Breast epithelium (tissue), 4 donors: Measurements from ENCODE around the gene MACROD2. TPM values are rescaled to one million over a fixed set of nuclear protein-coding genes. Genes with fewer than 3 reads are reported as not detected.

ENCODE experiments used
- DNase-seq, 2 donors: peaks; one replicate each; pipeline ENCODE4 v3.0.0-alpha.2; 2019; ENCODE audit warnings: low spot score in 2 of 2
- H3K27ac ChIP-seq, 2 donors: fragments of 200-600 bp; sonication (generic) in 1 of 2; one replicate each; pipeline ENCODE4 v1.5.1; 2016 to 2019; ENCODE audit warnings: mild to moderate bottlenecking in 1 of 2
- H3K27me3 ChIP-seq, 2 donors: fragments of 200-600 bp; sonication (generic) in 1 of 2; one replicate each; pipeline versions ENCODE4 v1.5.1 to v1.6.0; 2017 to 2019; ENCODE audit warnings: control low read depth in 1 of 2, mild to moderate bottlenecking in 1 of 2
- H3K36me3 ChIP-seq: fragments of 200-600 bp; one replicate; pipeline ENCODE4 v1.5.1; 2019
- H3K4me1 ChIP-seq, 2 donors: fragments of 200-600 bp; sonication (generic); one replicate each; pipeline ENCODE4 v1.5.1; 2016 to 2019; ENCODE audit warnings: control low read depth in 1 of 2
- H3K4me3 ChIP-seq, 3 donors: fragments of 200-600 bp; sonication (generic); 1 replicate in 2 of 3; 2 replicates in 1 of 3; pipeline ENCODE4 v1.5.1; 2016 to 2019; ENCODE audit warnings: mild to moderate bottlenecking in 3 of 3, moderate library complexity in 2 of 3
- H3K9me3 ChIP-seq, 2 donors: fragments of 200-600 bp; sonication (generic) in 1 of 2; one replicate each; pipeline ENCODE4 v1.5.1; 2016 to 2019; ENCODE audit warnings: control low read depth in 1 of 2
- CTCF ChIP-seq, 3 donors: fragments of 450-650 bp; IDR thresholded peaks; one replicate each; pipeline ENCODE4 v1.5.1; 2016 to 2017; ENCODE audit warnings: antibody characterized with exemption in 3 of 3, mild to moderate bottlenecking in 3 of 3, moderate library complexity in 3 of 3
- POLR2A ChIP-seq: fragments of 450-650 bp; IDR thresholded peaks from one replicate; pipeline ENCODE4 v1.6.1; 2016; ENCODE audit warnings: antibody characterized with exemption, mild to moderate bottlenecking, moderate library complexity
- POLR2AphosphoS5 ChIP-seq, 3 donors: sonication (generic); formaldehyde crosslinking; IDR thresholded peaks; one replicate each; pipeline ENCODE4 v1.6.1; 2017; ENCODE audit warnings: antibody characterized with exemption in 3 of 3
- intact Hi-C: fragments of 100-400 bp; cut with DNase I; formaldehyde crosslinking; loops from one replicate; pipeline ENCODE4 v1.15.1; 2023; ENCODE audit warnings: low total_unique reads
- total RNA-seq, 3 donors: library from RNA; depleted of rRNA; stranded (reverse); fragments of >200 nt; gene quantifications; one replicate each; pipeline ENCODE4 v1.1.0, GENCODE V29; 2016

The MACROD2 gene
- total RNA-seq, 3 donors from 2014 or later = 6.7 to 26.8 (median 8.8) TPM

GRCh38 chr20:15740046-15740775 lies 1744.9 kb downstream of the MACROD2 start:
- intact Hi-C loops = no loop called here
- no peak for TF ChIP-seq POLR2A
- TF ChIP-seq CTCF (IDR thresholded peaks at IDR 0.05) = no peak
- TF ChIP-seq POLR2AphosphoS5 (IDR thresholded peaks at IDR 0.05) = no peak
- no peak for DNase-seq
- Histone ChIP-seq H3K9me3 (no peaks in the 10 kb centered on the region), H3K36me3 (no peaks in the 10 kb centered on the region), H3K27ac (no peak overlapping the region), H3K4me1 (no peaks in the 10 kb centered on the region), H3K4me3 (no peak overlapping the region), H3K27me3 (no peaks in the 10 kb centered on the region)

- DNase-seq = no peak
- Histone ChIP-seq H3K4me1 (no peaks in the 10 kb centered on the region), H3K9me3 (no peaks in the 10 kb centered on the region), H3K36me3 (no peaks in the 10 kb centered on the region), H3K27me3 (no peaks in the 10 kb centered on the region), H3K4me3 (no peak overlapping the region), H3K27ac (no peak overlapping the region)
- TF ChIP-seq POLR2A (no peak), POLR2AphosphoS5 (IDR thresholded peaks at IDR 0.05) (no peak)
- intact Hi-C loops = no loop called here
Measured at GRCh38 chr20:15742087-15742486, 1746.8 kb downstream of the MACROD2 start.

- H3K9me3 ChIP-seq = peaks cover 0 to under 1% of the 10 kb centered on the region in 2 donors
- no peak overlapping the region for H3K27ac ChIP-seq
- DNase-seq = no peak
- no peak for TF ChIP-seq CTCF (IDR thresholded peaks at IDR 0.05)
- no peak for TF ChIP-seq POLR2A
- no peak for TF ChIP-seq POLR2AphosphoS5 (IDR thresholded peaks at IDR 0.05)
- H3K4me3 ChIP-seq = no peak overlapping the region
- H3K4me1 ChIP-seq = no peaks in the 10 kb centered on the region
- no peaks in the 10 kb centered on the region for H3K27me3 ChIP-seq
- intact Hi-C loops = no loop called here
- no peaks in the 10 kb centered on the region for H3K36me3 ChIP-seq
Measured at GRCh38 chr20:15742627-15743026, 1747.3 kb downstream of the MACROD2 start.

GRCh38 chr20:15756002-15756753 lies 1760.9 kb downstream of the MACROD2 start:
- Histone ChIP-seq H3K27me3 (no peaks in the 10 kb centered on the region), H3K4me1 (no peaks in the 10 kb centered on the region), H3K27ac (no peak overlapping the region), H3K9me3 (no peaks in the 10 kb centered on the region), H3K36me3 (no peaks in the 10 kb centered on the region), H3K4me3 (no peak overlapping the region)
- TF ChIP-seq POLR2AphosphoS5 (IDR thresholded peaks at IDR 0.05) (no peak), POLR2A (no peak), CTCF (IDR thresholded peaks at IDR 0.05) (no peak)
- intact Hi-C loops = no loop called here
- DNase-seq = no peak

GRCh38 chr20:15756754-15757115 lies 1761.4 kb downstream of the MACROD2 start:
- H3K4me3 ChIP-seq = no peak overlapping the region
- no peaks in the 10 kb centered on the region for H3K36me3 ChIP-seq
- no peak for DNase-seq
- H3K27ac ChIP-seq = no peak overlapping the region
- TF ChIP-seq CTCF (IDR thresholded peaks at IDR 0.05) = no peak
- no peak for TF ChIP-seq POLR2A
- H3K27me3 ChIP-seq = no peaks in the 10 kb centered on the region
- H3K4me1 ChIP-seq = no peaks in the 10 kb centered on the region
- H3K9me3 ChIP-seq = no peaks in the 10 kb centered on the region
- intact Hi-C loops = no loop called here
